Stimulated activated CD4-positive, alpha-beta T cell treated with anti-CD3 and anti-CD28 coated beads, Interleukin-4, amount 100 ng/mL, for 24 hours (primary cell): Measurements from ENCODE around the gene HMCN2.
"Not testable (repeated sequence)": the region's sequence is repeated elsewhere in the genome, so short reads cannot be mapped to it uniquely, and the experiment has no call there.

Source experiments
- DNase-seq: peaks from one replicate; pipeline ENCODE4 v3.0.0-alpha.2; 2020

Gene HMCN2

DNA sequence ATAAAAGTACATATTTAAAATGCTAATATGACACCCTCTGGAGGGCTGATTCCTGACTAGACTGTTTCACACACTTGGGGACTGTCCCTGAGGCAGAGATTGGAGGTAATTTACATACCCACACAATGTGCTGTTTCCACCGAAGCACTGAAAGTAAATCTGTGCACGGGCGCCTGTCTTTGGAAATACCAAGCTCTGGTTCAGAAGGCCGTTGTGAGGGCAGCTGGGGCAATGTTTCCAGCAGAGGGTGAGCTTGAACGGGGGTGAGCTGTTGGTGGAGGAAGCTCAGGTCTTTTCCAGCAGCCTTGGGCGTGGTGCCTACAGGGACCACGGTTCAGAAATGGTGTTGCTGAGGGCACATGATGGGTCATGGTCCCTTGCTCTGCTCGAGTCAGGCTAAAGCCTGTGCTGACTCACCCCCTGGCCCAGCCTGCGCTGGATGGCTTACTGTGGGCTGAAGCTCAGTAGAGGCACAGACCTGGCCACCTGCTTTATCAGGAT is 25.8 kb upstream of the HMCN2 start:
- DNase-seq = peak; percentile 63

DNA sequence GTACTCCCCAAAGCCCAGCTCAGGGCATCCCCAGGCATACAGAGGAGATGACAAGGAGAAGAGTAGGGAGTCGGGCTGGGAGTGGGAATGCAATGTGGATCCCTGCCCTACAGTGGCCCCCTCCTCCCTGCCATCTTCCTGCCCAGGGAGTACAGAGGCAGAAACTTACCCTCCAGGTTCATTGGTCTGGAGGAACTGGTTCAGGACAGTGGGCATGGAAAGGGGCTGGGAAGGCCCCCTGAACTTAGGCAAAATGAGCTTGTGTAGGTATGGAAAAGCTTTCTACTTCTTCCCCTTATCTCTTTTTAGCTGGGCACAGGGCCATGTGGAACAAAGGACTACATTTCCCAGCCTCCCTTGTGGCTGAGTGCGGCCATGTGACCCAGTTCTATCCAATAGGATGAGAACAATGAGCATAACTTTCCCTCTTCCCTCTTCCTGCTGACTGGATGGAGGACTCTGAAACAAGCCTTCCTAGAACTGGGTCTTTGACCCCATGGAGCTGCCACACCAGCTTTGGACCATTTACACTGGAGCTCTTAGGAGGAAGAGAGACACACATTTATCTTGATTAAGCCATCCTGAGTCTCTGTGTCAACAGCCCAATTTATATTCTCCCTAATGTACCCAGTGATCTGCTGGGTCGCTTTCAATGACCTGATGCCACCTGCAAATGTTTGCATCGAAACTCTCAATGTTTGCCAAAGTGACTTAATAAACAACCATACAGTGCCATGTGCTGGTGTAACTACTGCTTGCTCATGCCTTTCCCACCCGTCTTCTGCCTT is 25.0 kb upstream of the HMCN2 start:
- DNase-seq = peak; percentile 22

DNA sequence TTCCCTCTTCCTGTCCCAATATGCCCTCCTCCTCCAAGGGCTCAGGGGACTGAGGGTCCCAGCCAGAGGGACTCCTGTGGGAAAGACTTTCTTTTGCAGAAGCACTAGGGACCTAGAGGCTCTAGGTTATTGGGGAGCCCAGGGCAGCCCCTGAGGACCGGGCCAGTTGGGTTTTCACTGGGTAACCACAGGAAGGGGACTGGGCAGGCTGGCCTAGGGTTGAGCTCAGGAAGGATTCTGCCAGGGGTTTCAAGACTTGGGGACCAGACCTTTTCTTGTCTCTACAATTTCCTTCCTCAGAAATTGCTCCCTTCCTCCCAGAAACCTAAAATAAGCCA is 24.4 kb upstream of the HMCN2 start:
- DNase-seq = no peak

DNA sequence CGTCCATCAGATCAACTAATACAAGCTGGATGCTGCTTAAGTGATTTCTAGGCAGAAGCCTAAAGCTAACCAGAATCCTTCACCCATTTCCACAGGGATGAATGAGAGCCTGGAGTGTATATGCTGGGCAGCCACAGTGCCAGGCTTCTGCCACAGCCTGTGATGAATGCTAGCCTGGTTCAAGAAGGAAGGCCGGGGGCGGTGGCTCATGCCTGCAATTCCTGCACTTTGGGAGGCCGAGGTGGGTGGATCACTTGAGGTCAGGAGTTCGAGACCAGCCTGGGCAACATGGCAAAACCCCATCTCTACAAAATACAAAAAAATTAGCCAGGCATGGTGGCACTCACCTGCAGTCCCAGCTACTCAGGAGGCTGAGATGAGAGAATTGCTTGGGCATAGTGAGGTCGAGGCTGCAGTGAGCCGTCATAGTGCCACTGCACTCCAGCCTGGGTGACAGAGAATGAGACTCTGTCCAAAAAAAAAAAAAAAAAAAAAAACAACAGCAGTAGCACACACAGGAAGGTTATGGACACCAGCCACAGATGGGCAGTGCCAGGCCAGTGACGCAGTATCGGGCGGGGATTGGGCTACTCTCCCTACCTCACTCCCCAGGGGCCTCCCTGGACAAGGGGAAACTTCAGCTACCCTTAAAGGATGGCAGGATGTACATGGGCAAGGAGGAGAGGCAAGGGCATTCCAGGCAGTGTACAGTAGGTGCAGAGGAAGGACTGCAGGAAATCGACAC is 23.1 kb upstream of the HMCN2 start:
- no peak for DNase-seq

DNA sequence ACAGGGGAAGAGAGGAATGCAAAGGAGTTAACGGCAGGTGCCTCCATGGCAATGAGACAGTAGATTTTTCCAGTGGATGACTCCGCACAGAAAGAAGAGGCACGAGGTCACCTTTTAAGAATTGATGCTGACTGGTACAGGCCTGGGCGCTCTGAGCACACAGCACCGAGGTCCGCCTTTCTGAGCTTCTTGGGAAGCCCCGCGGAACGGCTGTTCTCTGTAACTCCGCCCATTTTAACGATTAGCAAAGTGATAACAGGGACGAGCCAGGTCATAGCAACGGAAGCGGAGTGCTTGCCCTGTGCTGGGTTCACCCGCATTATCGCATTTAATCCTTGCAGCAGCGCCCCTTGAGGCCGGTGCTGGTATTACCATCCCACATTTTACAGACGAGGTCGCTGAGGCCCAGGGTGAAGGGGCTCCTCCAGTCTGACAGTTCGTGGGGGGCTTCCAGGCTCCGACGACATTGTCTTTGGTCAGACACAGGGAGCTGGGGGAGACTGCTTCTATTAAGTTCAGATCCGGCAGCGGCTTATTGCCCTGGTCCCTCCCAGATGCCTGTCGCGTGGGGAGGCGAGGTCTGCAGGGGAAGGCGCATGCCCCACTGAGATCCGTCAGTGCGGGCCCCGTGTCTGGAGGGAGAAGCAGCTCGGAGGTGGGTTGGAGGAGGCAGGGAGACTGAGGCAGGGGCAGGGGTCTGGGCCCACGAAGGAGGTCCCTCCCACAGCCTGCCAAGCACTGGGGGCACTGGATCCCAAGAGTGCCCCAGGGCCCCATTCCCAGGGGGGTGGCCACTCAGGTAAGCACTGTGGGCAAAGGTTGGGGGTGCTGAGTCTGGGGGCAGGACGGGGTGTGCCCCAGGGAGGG is 22.3 kb upstream of the HMCN2 start:
- peak; percentile 83 for DNase-seq

DNA sequence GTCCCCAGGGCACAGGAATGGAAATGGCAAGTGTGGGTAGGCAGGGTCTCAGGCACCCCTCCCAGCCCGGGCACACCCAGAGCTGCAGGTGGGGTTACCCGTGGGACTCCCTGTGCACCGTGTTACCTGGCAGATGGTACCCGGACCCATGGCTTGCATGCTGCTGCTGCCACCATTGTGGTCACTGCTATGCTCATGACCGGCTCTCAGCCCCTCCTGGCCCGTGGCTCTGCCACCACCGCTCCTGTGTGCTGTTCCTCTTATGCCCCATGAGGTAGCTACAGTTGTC is 21.7 kb upstream of the HMCN2 start:
- DNase-seq = no peak

DNA sequence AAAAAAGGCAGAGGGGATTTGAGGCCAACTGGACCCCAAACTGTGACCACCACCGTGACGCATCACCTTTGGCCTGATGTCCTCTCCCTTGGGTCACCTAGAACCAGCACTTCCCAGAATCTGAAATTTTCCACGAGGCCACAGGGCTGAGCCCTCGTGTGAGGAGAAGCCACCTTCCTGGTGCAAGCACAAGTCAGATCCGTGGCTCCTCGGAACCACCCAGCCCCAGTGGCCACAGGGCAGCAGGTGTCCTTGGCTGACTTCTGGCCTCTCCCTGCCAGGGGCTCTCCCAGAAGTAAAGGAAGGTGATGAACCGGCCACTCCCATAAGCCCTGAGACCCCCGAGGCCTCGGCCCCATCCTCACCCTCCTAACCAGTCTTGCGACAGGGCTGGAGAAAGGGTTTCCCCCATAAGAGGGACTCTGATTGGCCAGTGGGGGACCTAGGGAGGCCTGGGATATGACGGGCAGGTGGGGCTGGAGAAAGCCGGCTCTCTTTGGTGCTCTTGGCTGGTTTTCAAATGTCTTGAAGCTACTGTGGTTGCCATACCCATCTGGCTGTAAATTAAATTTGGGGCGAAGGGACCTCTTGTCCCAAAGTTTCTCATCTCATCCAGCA is 20.9 kb upstream of the HMCN2 start:
- no peak for DNase-seq

DNA sequence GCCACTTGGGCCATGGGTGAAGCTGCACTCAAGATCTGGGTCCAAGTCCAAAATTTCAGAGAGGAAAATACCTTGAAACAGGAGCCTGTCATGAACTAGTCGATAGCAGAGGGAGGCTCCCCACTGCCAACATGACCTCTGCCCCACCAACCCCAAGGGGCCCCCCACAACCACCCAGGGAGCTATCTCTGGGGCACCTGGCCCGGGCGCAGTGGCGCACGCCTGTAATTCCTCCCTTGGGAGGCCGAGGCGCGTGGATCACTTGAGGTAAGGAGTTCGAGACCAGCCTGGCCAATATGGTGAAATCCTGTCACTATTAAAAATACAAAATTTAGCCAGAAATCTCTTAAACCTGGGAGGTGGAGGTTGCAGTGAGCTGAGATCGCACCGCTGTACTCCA is 20.1 kb upstream of the HMCN2 start:
- DNase-seq = no peak

DNA sequence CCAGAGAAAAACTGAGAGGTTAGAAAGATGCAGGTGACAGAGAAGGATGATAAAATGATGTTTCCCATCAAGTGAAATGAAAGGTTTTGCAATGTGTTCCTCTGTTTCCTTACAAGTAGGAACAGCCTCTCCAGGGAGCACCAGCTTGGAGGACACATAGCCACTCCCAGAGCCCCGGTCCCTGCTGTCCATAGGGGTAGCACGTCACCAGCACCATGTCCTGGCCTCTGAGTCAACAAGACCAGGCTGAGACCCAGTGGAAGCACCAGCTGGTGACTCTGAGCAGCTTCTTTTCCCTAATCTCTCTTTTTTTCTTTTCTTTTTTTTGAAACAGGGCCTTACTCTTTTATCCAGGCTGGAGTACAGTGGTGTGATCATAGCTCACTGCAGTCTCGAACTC is 19.4 kb upstream of the HMCN2 start:
- no peak for DNase-seq

DNA sequence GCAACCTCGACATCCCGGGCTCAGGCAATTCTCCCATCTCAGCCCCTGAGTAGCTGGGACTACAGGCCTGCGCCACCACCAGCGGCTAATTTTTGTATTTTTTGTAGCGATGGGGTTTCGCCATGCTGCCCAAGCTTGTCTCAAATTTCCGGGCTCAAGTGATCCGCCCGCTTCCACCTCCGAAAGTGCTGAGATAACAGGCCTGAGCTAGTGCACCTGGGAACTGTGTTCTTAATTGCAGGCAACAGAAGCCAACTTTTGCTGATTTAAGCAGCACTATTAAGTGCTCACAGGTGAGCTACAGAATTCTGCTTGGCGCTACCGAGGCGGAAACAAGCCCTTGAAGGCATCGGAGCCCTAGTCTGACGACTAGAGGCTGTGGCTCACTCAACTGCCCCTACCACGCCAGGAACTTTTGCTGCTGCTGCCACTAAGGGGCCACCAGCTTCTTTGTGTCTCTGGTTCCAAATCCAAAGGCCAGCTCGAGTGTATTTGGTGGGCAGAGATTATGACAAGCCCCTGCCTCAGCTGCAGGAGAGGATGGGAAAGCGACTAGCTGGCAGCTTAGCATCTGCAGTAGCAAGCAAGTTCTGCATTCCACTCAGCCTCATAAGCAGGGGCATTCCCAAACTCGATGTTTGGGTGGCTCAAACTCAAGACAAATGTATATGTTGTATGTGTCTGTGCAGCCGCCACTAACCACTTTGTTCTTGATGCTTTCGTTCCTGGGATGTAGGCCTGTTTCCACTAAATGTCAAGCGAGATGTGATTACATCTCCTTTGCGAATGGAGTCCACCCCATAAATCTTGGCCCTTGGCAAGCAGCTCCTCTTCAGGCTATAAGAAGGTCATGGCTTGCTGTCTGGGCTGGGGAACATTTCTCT is 10.6 kb upstream of the HMCN2 start:
- DNase-seq = no peak

DNA sequence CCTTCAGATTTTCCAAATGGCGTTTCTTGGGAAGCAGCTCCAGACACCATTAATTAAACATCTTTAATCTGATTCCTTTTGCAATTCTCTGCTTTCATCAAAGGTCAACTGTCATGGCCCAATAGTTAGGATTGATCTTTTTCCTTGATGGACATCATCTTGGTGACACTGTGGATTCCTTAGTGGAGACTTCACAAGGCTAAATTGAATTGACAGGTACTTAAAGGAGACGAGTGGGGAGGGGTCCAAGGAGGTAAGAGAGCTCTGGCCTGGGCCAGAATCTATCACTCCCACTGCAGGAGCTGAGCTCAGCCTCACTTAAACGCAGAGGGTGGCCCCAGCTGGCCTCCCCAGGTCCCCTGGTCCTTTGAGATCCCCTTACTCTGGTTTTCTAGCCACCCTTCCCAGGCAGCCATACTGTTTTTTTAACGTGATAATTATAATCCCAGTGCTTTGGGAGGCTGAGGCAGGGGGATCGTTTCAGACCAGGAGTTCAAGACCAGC is 9.9 kb upstream of the HMCN2 start:
- no peak for DNase-seq

DNA sequence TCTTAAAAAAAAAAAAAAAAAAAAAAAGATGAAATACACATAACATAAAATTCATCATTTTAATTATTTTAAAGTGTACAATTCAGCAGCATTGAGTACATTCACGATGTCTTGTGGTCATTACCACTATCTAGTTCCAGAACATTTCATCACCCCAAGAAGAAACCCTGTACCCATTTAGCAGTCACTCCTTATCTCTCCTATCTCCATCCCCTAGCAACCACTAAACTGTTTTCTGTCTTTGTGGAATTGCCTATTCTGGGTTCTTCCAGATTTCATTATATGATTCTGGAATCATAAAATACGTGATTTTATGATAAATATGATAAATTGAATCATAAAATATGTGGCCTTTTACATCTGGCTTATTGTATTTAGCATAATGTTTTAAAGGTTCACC is 8.9 kb upstream of the HMCN2 start:
- DNase-seq = no peak

DNA sequence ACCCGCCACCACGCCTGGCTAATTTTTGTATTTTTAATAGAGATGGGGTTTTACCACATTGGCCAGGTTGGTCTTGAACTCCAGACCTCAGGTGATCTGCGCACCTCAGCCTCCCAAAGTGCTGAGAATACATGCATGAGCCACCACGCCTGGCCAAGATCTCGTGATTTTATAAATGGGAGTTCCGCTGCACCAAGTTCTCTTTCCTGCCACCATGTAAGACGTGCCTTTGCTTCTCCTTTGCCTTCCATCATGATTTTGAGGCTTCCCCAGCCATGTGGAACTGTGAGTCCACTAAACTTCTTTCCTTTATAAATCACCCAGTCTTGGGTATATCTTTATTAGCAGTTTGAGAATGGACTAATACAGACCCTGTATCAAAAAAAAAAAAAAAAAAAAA is 7.4 kb upstream of the HMCN2 start:
- not testable (repeated sequence) for DNase-seq

DNA sequence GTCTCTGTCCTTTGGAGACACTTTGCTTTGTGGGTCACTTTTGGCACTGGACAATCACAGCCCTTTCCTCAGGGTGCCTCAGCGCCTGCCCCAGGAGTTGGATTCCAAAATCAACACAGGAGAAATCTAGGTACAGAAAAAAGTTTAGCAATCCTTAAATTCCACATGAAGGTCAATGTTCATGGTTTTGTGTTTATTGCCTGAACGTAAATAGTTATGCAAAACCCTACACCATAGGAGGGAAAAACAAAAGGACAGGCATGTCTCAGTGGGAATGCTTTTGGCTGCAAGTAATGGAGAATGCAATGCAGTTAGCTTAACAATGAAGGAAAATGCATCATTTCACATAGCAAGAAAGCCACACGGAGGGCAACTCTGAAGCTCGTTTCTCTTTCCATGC is 6.5 kb upstream of the HMCN2 start:
- no peak for DNase-seq

DNA sequence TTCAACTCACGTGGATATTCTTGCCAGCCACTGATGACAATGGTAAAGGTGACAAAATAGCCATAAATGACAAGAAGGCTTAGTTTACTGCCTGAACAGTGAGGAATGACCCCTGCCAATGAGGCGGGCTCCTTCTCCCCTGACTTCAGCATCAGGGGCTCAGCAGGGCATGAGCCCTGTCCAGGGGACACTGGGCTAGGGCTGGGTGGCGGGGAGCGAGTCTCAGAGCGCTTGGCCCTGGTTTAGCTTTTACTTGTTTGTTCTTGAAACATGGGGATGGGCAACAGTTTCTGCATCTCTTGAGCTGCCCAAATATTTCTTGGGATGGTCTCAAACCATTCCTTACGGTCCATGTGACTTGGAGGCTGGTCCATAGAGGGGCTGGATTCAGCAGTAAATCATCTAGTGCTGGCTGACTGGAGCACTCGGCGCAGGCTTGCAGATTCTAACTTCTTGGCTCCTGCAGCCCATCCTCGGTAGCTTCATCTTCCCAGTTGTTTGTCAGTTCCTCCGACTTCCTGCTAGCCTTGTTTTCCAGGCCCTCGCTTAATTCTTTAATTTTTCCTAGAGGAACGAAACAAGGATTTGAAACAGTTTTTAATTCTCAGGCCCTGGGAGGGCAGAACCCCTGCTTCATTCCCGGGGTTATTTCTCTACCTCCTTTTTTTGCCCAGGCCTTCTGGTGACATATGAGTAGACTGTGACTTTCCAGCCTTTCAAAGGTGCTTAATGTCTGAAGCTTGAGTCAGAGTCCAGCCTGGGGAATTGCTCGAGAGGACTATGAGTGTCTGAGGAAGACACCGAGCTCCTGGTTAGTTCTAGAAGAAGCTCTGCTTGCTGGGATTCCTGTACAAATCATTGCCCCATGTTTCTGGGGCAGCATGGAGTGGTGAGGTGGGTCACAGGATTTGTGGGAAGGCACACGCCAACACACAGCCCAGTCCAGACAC is 4.5 kb upstream of the HMCN2 start:
- DNase-seq = no peak

DNA sequence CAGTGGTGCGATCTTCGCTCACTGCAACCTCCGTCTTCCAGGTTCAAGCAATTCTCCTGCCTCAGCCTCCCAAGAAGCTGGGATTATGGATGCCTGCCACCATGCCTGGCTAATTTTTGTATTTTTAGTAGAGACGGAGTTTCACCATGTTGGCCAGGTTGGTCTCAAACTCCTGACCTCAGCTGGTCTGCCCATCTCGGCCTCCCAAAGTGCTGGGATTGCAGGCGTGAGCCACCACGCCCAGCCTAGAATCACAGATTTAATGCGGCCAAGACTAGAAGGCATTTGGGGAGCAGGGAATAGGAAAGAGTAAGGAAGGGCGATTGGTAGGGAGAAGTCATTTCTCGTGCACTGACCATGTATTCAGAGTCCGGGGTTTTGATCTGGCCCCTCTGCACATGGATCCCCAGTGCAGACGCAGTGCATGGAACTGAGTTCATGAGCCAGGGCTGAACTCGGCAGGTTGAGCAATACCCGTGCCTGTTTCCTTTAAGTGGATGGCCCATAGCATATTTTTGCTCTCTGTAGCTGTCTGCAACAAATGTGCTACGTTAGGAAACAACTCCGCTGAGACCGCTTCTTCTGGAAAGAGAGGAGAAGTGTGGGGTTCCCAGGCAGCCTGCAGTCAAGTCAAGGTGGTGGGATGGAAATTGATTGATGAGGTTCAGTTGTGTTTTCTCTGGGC is 3.4 kb upstream of the HMCN2 start:
- DNase-seq = no peak

DNA sequence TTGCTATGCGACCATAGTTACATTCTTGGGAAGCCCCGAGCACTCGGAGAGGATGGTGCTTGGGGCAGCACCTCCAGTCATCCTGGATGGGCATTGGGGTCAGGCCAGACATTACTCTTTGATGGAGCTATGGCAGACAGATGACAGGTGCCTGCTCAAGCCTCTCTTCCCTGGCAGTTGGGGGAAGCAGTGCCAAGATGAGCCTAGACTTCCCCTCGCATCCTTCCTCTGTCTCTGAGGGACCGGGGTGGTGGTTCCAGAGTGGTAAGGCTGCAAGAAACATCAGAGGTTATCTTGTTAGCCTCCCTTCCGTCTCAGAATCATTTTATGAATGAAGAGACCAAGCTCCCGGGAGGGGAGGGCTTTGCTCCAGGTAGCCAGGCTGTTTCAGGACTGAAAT is 2.8 kb upstream of the HMCN2 start:
- DNase-seq = no peak

DNA sequence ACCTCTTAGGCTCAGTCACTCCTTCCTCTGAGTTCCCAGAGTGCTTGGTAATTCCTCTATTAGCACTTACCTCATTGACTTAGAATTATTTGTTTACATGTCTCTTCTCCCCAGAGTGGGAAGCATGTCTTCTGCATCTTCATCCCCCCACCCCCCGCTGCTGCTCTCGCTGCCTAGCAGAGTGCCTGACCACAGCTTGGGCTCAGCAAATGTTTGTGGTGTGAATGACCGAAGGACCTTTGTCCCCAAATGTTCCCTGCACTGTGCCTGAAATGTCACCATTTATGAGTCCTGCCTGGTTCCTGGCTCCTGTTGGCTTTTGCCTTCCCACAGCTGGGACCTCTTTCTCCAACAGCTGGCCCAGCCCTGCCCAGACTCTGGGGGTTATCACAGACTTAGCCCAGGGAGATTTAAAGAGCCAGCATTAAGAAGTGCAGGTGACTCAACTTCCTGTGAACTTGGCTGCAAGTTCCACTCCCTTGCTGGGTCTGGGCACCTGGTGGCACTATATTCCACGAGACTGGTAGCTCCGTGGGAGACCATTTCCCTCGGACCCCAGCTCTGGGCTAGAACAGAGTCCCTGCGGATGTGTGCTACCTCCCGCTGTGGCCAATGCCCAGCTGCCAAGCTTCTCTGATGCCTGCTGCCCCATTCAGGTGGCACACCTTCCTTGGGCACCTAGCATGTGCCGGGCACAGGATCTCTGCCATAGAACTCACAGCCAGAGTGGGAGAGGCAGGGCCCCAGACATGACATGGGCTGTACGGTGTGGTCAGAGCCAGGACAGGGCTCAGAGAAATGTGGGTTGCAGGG is 1.8 kb upstream of the HMCN2 start:
- no peak for DNase-seq
